Activated CD4-positive, alpha-beta T cell treated with anti-CD3 and anti-CD28 coated beads, Interleukin-2, Interleukin-4, amounts not matched to agents 100 ng/mL and 50 ng/mL, durations not matched to agents 16 hours and 8 hours (primary cell): ENCODE data around the gene COL7A1.
"Not testable (repeated sequence)": the region's sequence is repeated elsewhere in the genome, so short reads cannot be mapped to it uniquely, and the experiment has no call there.

Source experiments
- DNase-seq: peaks from one replicate; pipeline ENCODE4 v3.0.0-alpha.2; 2020; ENCODE audit warnings: low spot score

Gene COL7A1

GRCh38 chr3:48543271-48543866 lies 51.8 kb downstream of the COL7A1 start:
- no peak for DNase-seq

- DNase-seq, result no peak
Measured at GRCh38 chr3:48538451-48538850, 56.7 kb downstream of the COL7A1 start.

GRCh38 chr3:48536785-48537184 lies 58.3 kb downstream of the COL7A1 start:
- DNase-seq, result no peak

GRCh38 chr3:48536116-48536515 lies 59.0 kb downstream of the COL7A1 start:
- no peak for DNase-seq

- no peak for DNase-seq
Measured at GRCh38 chr3:48535578-48535977, 59.6 kb downstream of the COL7A1 start.

GRCh38 chr3:48532977-48533337 lies 62.2 kb downstream of the COL7A1 start:
- DNase-seq, result no peak

GRCh38 chr3:48532271-48532976 lies 62.7 kb downstream of the COL7A1 start:
- no peak for DNase-seq

- DNase-seq, result not testable (repeated sequence)
Measured at GRCh38 chr3:48530701-48531100, 64.4 kb downstream of the COL7A1 start.

- no peak for DNase-seq
Measured at GRCh38 chr3:48528754-48529153, 66.4 kb downstream of the COL7A1 start.

GRCh38 chr3:48528048-48528447 lies 67.1 kb downstream of the COL7A1 start:
- DNase-seq, result no peak

GRCh38 chr3:48524970-48525369 lies 70.2 kb downstream of the COL7A1 start:
- DNase-seq, result no peak

- no peak for DNase-seq
Measured at GRCh38 chr3:48521635-48522034, 73.5 kb downstream of the COL7A1 start.

- no peak for DNase-seq
Measured at GRCh38 chr3:48519277-48519643, 75.9 kb downstream of the COL7A1 start.

- DNase-seq, result no peak
Measured at GRCh38 chr3:48518638-48519276, 76.4 kb downstream of the COL7A1 start.

- no peak for DNase-seq
Measured at GRCh38 chr3:48518069-48518468, 77.1 kb downstream of the COL7A1 start.

GRCh38 chr3:48516571-48516970 lies 78.6 kb downstream of the COL7A1 start:
- DNase-seq, result peak; percentile 28

GRCh38 chr3:48514431-48515227 lies 80.5 kb downstream of the COL7A1 start:
- peak; percentile 64 for DNase-seq
